ENCODE data around the gene FOXP1. TPM values are rescaled to one million over a fixed set of nuclear protein-coding genes. Genes with fewer than 3 reads are reported as not detected.

FOXP1 gene
- total and polyA plus RNA-seq, 9 of the 15 experiments (the other 6 are each of a cell fraction or from before 2014, with no cell fraction given), result 7.7 to 34.5 (median 13.7) TPM

GRCh38 chr3:71041371-71041770, 542.2 kb downstream of the FOXP1 start:
- no peak for ATAC-seq
- POLR2A ChIA-PET, result no interaction called here
- DNase-seq (ENCODE audit: extremely low read depth in 1 of 4, low spot score in 3 of 4), result no peak
- Histone ChIP-seq H3K27ac (ENCODE audit: extremely low read depth, low read depth, low read length) (no peak overlapping the region), H3K4me2 (ENCODE audit: insufficient read depth, low read length) (no peak overlapping the region), H3K9me1 (ENCODE audit: control insufficient read depth, insufficient read depth, low read length) (no peaks in the 10 kb centered on the region), H3K4me1 (replicated peaks in 1 of 2; ENCODE audit: control insufficient read depth in 2 of 2, insufficient read depth in 2 of 2, low read length in 2 of 2) (no peaks in the 10 kb centered on the region), H3K27me3 (ENCODE audit: control insufficient read depth in 2 of 2, insufficient read depth in 2 of 2, low read length in 2 of 2) (no peaks in the 10 kb centered on the region), H3K9ac (ENCODE audit: insufficient read depth in 1 of 2, low read depth in 2 of 2, low read length in 2 of 2) (no peak overlapping the region), H4K20me1 (replicated peaks; ENCODE audit: control insufficient read depth, insufficient read depth, low read length) (no peaks in the 10 kb centered on the region), H3K9me3 (replicated peaks; ENCODE audit: control insufficient read depth, insufficient read depth, low read depth, low read length) (no peaks in the 10 kb centered on the region), H3K4me3 (no peak overlapping the region), H3K36me3 (ENCODE audit: control insufficient read depth, insufficient read depth, low read length) (peaks cover 75% of the 10 kb centered on the region; the same call in 2 of the 3 replicates), H3K79me2 (ENCODE audit: control insufficient read depth, insufficient read depth, low read length) (no peaks in the 10 kb centered on the region), H2AFZ (ENCODE audit: low read depth, low read length) (no peak overlapping the region)
- TF ChIP-seq SRSF3 (IDR thresholded peaks at IDR 0.05; ENCODE audit: insufficient read depth, low read length) (no peak), ZC3H8 (IDR thresholded peaks at IDR 0.05) (no peak), ZNF277 (CRISPR knock-in tag; IDR thresholded peaks at IDR 0.05; ENCODE audit: borderline replicate concordance) (no peak), JUN (IDR thresholded peaks at IDR 0.05; ENCODE audit: borderline replicate concordance, low read depth, low read length) (no peak), JUN (CRISPR knock-in tag; IDR thresholded peaks at IDR 0.05; ENCODE audit: borderline replicate concordance) (no peak), TCF3 (CRISPR knock-in tag; IDR thresholded peaks at IDR 0.05) (no peak), ZNF174 (CRISPR knock-in tag; IDR thresholded peaks at IDR 0.05) (no peak)
- in situ Hi-C loops (cut with MboI), result no loop called here
- 93% methylated on average over 7 of the region's 7 CpGs for whole genome bisulfite sequencing (ENCODE audit: insufficient coverage, low coverage, missing lambda C conversion rate)
- no TSS peak for BruUV-seq (replicated peaks)
- FAIRE-seq, result no peak
- CTCF ChIA-PET (ENCODE audit: low intra/inter-chr PET ratio), result no interaction called here
- intact Hi-C loops (cut with micrococcal nuclease), result no loop called here
